Nephron (organoid): ENCODE measurements around the gene SH3BP4.
A peak's percentile ranks its signal among the peaks of the same experiment; 100 is the strongest.

Source experiments
- H3K27ac Mint-ChIP-seq, 3 experiments: 2 replicates each; pipeline ENCODE4 v1.8.0; 2020; ENCODE audit warnings: mixed read lengths in 3 of 3, mild to moderate bottlenecking in 2 of 3, moderate library complexity in 1 of 3
- H3K27me3 Mint-ChIP-seq: 2 replicates; pipeline ENCODE4 v1.8.0; 2021; ENCODE audit warnings: low read depth, mild to moderate bottlenecking, moderate library complexity, mixed read lengths
- H3K36me3 Mint-ChIP-seq: 2 replicates; pipeline ENCODE4 v1.8.0; 2020; ENCODE audit warnings: low read depth, mixed read lengths
- H3K4me1 Mint-ChIP-seq: 2 replicates; pipeline ENCODE4 v1.8.0; 2020; ENCODE audit warnings: mixed read lengths
- H3K4me3 Mint-ChIP-seq, 3 experiments: 2 replicates each; pipeline ENCODE4 v1.8.0; 2020; ENCODE audit warnings: mild to moderate bottlenecking in 3 of 3, mixed read lengths in 3 of 3, moderate library complexity in 2 of 3
- H3K9me3 Mint-ChIP-seq: 2 replicates; pipeline ENCODE4 v1.8.0; 2020; ENCODE audit warnings: mixed read lengths
- TF ChIP-seq, protein P1 (sequence below), 3 experiments: fragments of 200-600 bp; sonication (generic); IDR thresholded peaks; one replicate each; pipeline ENCODE4 v1.5.0; 2021; ENCODE audit warnings: antibody characterized with exemption in 3 of 3; ENCODE audit not compliant: unreplicated experiment in 3 of 3

The SH3BP4 gene

DNA sequence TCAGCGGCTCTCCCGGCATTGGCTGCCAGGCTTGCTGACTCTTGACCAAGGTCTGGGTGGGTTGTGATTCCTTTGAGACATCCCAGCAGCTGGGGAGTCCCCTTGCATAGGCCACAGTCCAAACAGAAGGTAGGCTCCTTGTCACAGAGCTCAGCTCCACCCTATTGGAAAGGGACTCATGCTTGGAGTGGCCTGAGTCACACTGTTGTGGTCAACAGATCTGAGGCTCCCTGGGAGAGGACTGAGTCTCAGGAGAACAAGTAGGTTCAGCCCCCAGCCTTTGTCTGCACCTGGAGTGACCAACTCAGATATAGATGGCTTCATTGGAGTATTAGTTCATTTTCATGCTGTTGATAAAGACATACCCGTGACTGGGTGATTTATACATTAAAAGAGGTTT lies 32.1 kb upstream of the SH3BP4 start:
- H3K9me3 Mint-ChIP-seq: peaks cover 7% of the 10 kb centered on the region
- H3K4me1 Mint-ChIP-seq: peaks cover 14% of the 10 kb centered on the region
- H3K27ac Mint-ChIP-seq: no peak overlapping the region
- TF ChIP-seq, protein P1, sequence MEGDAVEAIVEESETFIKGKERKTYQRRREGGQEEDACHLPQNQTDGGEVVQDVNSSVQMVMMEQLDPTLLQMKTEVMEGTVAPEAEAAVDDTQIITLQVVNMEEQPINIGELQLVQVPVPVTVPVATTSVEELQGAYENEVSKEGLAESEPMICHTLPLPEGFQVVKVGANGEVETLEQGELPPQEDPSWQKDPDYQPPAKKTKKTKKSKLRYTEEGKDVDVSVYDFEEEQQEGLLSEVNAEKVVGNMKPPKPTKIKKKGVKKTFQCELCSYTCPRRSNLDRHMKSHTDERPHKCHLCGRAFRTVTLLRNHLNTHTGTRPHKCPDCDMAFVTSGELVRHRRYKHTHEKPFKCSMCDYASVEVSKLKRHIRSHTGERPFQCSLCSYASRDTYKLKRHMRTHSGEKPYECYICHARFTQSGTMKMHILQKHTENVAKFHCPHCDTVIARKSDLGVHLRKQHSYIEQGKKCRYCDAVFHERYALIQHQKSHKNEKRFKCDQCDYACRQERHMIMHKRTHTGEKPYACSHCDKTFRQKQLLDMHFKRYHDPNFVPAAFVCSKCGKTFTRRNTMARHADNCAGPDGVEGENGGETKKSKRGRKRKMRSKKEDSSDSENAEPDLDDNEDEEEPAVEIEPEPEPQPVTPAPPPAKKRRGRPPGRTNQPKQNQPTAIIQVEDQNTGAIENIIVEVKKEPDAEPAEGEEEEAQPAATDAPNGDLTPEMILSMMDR (IDR thresholded peaks at IDR 0.05; ENCODE audit: unreplicated experiment in 3 of 3): no peak
- no peaks in the 10 kb centered on the region for H3K27me3 Mint-ChIP-seq
- no peak overlapping the region for H3K4me3 Mint-ChIP-seq
- no peaks in the 10 kb centered on the region for H3K36me3 Mint-ChIP-seq

DNA sequence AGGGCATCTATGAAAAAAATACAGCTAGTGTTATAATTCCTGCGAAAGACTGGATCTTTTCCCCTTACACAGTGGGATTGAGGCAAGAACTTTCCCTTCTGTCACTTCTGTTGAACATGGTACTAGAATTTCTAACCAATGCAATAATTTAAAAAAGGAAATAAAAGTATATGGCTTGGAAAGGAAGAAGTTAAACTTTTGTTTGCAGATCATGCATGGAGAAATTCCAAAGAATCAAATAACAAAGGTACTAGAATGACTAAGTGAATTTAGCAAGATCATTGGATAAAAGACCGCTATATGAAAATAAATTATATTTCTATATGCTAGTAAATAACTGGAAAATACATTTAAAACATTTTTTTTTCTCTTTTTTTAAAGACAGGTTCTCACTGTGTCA lies 31.0 kb upstream of the SH3BP4 start:
- H3K36me3 Mint-ChIP-seq: no peaks in the 10 kb centered on the region
- peaks cover 14% of the 10 kb centered on the region for H3K4me1 Mint-ChIP-seq
- H3K9me3 Mint-ChIP-seq: peaks cover 14% of the 10 kb centered on the region
- TF ChIP-seq, protein P1 (IDR thresholded peaks at IDR 0.05; ENCODE audit: unreplicated experiment in 3 of 3): no peak
- H3K27me3 Mint-ChIP-seq: no peaks in the 10 kb centered on the region
- H3K27ac Mint-ChIP-seq: no peak overlapping the region
- H3K4me3 Mint-ChIP-seq: no peak overlapping the region

DNA sequence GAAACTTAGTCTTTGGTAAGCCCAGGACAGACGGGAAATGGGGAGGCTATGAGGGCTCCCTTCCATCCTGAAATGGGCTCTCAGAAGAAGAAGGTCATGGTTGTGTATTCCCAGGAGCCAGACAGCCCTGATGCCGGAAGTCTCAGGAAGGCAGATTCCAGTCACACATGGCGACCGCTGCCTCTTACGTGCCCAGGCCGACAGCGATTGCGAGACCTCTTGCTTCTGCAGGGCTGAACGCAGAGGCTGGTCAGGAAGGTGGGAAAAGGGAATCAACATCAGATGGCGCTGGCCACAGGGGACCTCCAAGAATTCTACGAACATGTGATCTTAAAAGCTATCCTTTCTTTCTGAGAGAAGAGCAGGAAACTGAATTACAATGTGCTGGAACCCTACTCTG lies 22.8 kb upstream of the SH3BP4 start:
- Mint-ChIP-seq H3K27me3 (peaks cover 9% of the 10 kb centered on the region), H3K4me3 (no peak overlapping the region), H3K4me1 (no peaks in the 10 kb centered on the region), H3K36me3 (no peaks in the 10 kb centered on the region), H3K27ac (no peak overlapping the region), H3K9me3 (peaks cover 11% of the 10 kb centered on the region)
- TF ChIP-seq, protein P1 (IDR thresholded peaks at IDR 0.05; ENCODE audit: unreplicated experiment in 3 of 3): no peak

DNA sequence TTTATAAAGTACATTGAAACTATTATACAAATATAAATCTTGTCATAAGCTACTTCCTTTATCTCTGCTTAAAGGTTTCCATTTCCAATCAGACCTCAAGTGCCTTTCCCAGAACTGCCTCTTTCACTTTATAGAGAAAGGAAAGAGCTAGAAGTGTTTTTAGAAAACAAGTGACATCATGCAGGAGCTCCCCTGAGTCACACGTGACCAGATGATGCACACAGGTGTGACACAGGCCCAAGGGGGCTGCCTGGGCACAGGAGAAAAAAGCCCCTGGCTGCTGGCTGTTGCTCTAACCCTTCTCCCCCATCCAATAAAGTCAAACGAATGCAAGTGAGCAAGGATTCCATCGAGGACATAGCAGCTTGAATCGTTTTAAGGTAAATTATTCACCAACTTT lies 21.4 kb upstream of the SH3BP4 start:
- peaks cover 9% of the 10 kb centered on the region for H3K27me3 Mint-ChIP-seq
- no peaks in the 10 kb centered on the region for H3K4me1 Mint-ChIP-seq
- TF ChIP-seq, protein P1 (IDR thresholded peaks at IDR 0.05; ENCODE audit: unreplicated experiment in 3 of 3): no peak
- H3K4me3 Mint-ChIP-seq: no peak overlapping the region
- H3K9me3 Mint-ChIP-seq: peaks cover under 1% of the 10 kb centered on the region
- H3K36me3 Mint-ChIP-seq: no peaks in the 10 kb centered on the region
- no peak overlapping the region for H3K27ac Mint-ChIP-seq

DNA sequence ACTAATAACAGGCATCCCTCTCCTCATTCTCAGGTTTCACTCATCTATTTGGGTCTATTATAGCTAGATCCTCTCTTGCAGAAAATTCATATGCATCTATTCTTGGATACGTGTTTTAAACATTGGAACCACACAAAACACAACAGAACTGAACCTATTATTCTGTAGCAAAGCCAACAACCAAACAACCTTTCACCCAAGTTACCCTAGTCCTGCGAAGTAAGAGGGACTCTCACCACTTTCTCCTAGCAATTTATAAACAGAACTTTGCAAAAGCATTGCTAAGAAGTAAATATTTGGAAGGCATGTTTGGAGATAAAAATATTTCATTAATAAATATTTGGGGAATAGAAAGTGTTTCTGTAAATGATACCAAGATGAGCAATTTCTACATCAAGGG lies 20.4 kb upstream of the SH3BP4 start:
- Mint-ChIP-seq H3K27me3 (peaks cover 14% of the 10 kb centered on the region), H3K4me3 (no peak overlapping the region), H3K27ac (no peak overlapping the region), H3K36me3 (no peaks in the 10 kb centered on the region), H3K4me1 (no peaks in the 10 kb centered on the region), H3K9me3 (no peaks in the 10 kb centered on the region)
- TF ChIP-seq, protein P1 (IDR thresholded peaks at IDR 0.05; ENCODE audit: unreplicated experiment in 3 of 3): no peak

DNA sequence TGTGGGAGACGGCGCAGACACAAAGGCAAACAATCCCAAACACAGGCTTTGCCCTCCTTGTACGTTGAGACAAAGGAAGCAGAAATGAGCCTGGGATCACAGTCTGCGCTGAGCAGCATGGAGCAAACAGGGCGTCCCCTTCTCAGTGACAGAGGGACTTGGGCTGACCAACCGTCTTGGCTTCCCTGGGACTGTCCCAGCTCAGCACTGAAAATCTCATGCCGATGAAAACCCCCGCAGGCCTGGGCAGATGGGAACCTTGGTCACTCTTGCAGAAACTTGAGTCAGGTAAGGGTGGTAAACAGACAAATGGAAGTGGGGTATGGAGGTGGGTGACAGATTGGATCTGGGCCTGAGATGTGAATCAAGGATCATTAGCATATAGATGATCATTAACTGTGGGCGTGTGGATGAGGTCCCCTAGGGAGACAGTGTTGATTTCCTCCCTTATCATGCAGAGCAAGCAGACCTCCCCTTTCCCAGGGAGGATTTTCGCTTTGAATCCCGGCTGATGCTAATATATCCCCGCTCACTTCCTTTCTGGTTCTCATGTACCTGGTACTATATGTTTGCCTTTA lies 19.1 kb upstream of the SH3BP4 start:
- no peaks in the 10 kb centered on the region for H3K4me1 Mint-ChIP-seq
- H3K36me3 Mint-ChIP-seq: no peaks in the 10 kb centered on the region
- H3K4me3 Mint-ChIP-seq: no peak overlapping the region
- TF ChIP-seq, protein P1 (IDR thresholded peaks at IDR 0.05; ENCODE audit: unreplicated experiment in 3 of 3): no peak
- no peaks in the 10 kb centered on the region for H3K9me3 Mint-ChIP-seq
- peaks cover 19% of the 10 kb centered on the region for H3K27me3 Mint-ChIP-seq
- peak overlapping the region in 1 of 3 experiments; percentile 4 for H3K27ac Mint-ChIP-seq
